ENCODE results near the gene PADI4. TPM values are rescaled to one million over a fixed set of nuclear protein-coding genes. Genes with fewer than 3 reads are reported as not detected.

PADI4 gene
- total and polyA plus RNA-seq, 2 of the 4 experiments (the other 2 are of a cell fraction), result not detected

DNA sequence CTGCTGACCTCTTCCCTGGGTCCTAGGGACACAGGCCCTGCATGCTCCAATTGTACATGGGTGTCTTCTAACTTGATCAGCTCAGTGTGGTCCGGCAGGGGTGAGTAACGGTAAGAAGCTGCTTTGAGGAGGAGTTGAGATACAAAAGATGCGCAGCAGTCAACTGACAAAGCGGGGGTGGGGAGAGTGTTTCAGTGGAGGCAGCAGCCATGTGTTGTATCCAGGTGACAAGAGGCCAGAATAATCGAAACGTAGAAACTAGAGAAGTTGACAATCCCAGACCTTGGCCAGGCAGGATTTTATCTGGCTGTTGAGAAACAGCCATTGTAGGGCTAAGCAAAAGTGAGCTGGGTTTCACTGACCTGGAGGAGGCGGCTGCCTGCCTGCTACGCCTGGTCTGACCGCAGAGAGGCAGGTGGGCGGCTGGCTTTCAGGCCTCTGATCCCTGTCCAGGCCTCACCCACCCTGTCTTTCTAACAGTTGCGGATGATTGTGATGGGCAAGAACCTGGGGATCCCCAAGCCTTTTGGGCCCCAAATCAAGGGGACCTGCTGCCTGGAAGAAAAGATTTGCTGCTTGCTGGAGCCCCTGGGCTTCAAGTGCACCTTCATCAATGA is 92.8 kb downstream of the PADI4 start:
- intact Hi-C loops (cut with micrococcal nuclease), result no loop called here
- Histone ChIP-seq H3K79me1 (ENCODE audit: low read depth in 1 of 2, low read length in 2 of 2) (no peaks in the 10 kb centered on the region), H3K9me1 (ENCODE audit: insufficient read depth, low read length) (no peaks in the 10 kb centered on the region; the same call in 1 of the 2 replicates), H3K9me3 (ENCODE audit: control insufficient read depth, insufficient read depth, low read length) (no peaks in the 10 kb centered on the region), H3K4me3 (ENCODE audit: insufficient read depth, low read depth, low read length) (no peak overlapping the region), H3K56ac (ENCODE audit: extremely low read depth, insufficient read depth, low read length) (no peak overlapping the region), H3K4me2 (ENCODE audit: low read depth, low read length) (no peak overlapping the region), H3K18ac (ENCODE audit: low read depth, low read length) (no peak overlapping the region), H2BK20ac (ENCODE audit: low read depth, low read length) (no peak overlapping the region), H3K23ac (ENCODE audit: low read depth, low read length) (no peak overlapping the region), H3K36me3 (ENCODE audit: control insufficient read depth, insufficient read depth, low read length) (no peaks in the 10 kb centered on the region), H3K27me3 (ENCODE audit: control insufficient read depth, insufficient read depth, low read length) (peaks cover 6% of the 10 kb centered on the region; the same call in 1 of the 2 replicates), H3K27ac (ENCODE audit: insufficient read depth, low read length) (no peak overlapping the region), H4K20me1 (ENCODE audit: insufficient read depth, low read length) (peaks cover 3% of the 10 kb centered on the region; the same call in 1 of the 2 replicates), H3K14ac (replicated peaks; ENCODE audit: low read depth, low read length) (no peak overlapping the region), H2AK9ac (replicated peaks; ENCODE audit: low read depth, low read length, poor library complexity) (no peak overlapping the region), H2AK5ac (ENCODE audit: low read depth, low read length) (no peak overlapping the region), H2BK120ac (ENCODE audit: low read depth, low read length) (no peak overlapping the region), H4K8ac (ENCODE audit: low read depth in 2 of 2, low read length in 2 of 2) (no peak overlapping the region), H4K91ac (ENCODE audit: insufficient read depth, low read depth, low read length) (no peak overlapping the region), H2BK15ac (ENCODE audit: low read depth, low read length) (no peak overlapping the region), H3K4me1 (ENCODE audit: control insufficient read depth, insufficient read depth, low read length) (peaks cover 2% of the 10 kb centered on the region; the same call in 1 of the 2 replicates), H2BK5ac (ENCODE audit: low read depth, low read length, poor library complexity, severe bottlenecking) (no peak overlapping the region), H3K9ac (ENCODE audit: low read depth, low read length) (no peak overlapping the region), H3K4ac (ENCODE audit: low read depth, low read length) (no peak overlapping the region), H4K5ac (ENCODE audit: low read depth, low read length) (no peak overlapping the region), H2AFZ (replicated peaks; ENCODE audit: low read length, poor library complexity) (no peak overlapping the region)
- 68% methylated on average over 8 of the region's 11 CpGs; no CpG with 5 or more reads in 1 of the 2 experiments for WGBS, 2 experiments (ENCODE audit: extremely low coverage in 2 of 2, insufficient read length in 1 of 2)
- DNase-seq (no peak), ATAC-seq (ENCODE audit: low read depth) (no peak)
- POLR2A ChIA-PET (ENCODE audit: unreplicated experiment), result no interaction called here
- dilution Hi-C loops (cut with HindIII; ENCODE audit: low sequenced_read_pairs, unreplicated experiment), result no loop called here
- in situ Hi-C loops (cut with MboI; ENCODE audit: low sequenced_read_pairs), result no loop called here
- TF ChIP-seq SMC3 (IDR thresholded peaks at IDR 0.05; ENCODE audit: low read depth, low read length), result no peak
- no peak for TF ChIP-seq RCOR1 (IDR thresholded peaks at IDR 0.05; ENCODE audit: insufficient replicate concordance, low read length)
- TF ChIP-seq, protein P1, sequence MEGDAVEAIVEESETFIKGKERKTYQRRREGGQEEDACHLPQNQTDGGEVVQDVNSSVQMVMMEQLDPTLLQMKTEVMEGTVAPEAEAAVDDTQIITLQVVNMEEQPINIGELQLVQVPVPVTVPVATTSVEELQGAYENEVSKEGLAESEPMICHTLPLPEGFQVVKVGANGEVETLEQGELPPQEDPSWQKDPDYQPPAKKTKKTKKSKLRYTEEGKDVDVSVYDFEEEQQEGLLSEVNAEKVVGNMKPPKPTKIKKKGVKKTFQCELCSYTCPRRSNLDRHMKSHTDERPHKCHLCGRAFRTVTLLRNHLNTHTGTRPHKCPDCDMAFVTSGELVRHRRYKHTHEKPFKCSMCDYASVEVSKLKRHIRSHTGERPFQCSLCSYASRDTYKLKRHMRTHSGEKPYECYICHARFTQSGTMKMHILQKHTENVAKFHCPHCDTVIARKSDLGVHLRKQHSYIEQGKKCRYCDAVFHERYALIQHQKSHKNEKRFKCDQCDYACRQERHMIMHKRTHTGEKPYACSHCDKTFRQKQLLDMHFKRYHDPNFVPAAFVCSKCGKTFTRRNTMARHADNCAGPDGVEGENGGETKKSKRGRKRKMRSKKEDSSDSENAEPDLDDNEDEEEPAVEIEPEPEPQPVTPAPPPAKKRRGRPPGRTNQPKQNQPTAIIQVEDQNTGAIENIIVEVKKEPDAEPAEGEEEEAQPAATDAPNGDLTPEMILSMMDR (conservative IDR thresholded peaks at IDR 0.05; ENCODE audit: low read depth, low read length), result no peak
- TF ChIP-seq, protein P2, sequence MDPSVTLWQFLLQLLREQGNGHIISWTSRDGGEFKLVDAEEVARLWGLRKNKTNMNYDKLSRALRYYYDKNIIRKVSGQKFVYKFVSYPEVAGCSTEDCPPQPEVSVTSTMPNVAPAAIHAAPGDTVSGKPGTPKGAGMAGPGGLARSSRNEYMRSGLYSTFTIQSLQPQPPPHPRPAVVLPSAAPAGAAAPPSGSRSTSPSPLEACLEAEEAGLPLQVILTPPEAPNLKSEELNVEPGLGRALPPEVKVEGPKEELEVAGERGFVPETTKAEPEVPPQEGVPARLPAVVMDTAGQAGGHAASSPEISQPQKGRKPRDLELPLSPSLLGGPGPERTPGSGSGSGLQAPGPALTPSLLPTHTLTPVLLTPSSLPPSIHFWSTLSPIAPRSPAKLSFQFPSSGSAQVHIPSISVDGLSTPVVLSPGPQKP (IDR thresholded peaks at IDR 0.05; ENCODE audit: borderline replicate concordance, low read depth, low read length), result no peak
- no peak for TF ChIP-seq BHLHE40 (IDR thresholded peaks at IDR 0.05; ENCODE audit: low read depth, low read length)
- TF ChIP-seq RFX5 (IDR thresholded peaks at IDR 0.05; ENCODE audit: low read depth, low read length), result no peak
- TF ChIP-seq MAZ (IDR thresholded peaks at IDR 0.05; ENCODE audit: borderline replicate concordance, low read depth, low read length), result no peak
- no peak for TF ChIP-seq FOS (IDR thresholded peaks at IDR 0.05; ENCODE audit: low read depth, low read length)
- TF ChIP-seq, protein P3, sequence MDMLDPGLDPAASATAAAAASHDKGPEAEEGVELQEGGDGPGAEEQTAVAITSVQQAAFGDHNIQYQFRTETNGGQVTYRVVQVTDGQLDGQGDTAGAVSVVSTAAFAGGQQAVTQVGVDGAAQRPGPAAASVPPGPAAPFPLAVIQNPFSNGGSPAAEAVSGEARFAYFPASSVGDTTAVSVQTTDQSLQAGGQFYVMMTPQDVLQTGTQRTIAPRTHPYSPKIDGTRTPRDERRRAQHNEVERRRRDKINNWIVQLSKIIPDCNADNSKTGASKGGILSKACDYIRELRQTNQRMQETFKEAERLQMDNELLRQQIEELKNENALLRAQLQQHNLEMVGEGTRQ (IDR thresholded peaks at IDR 0.05; ENCODE audit: low read depth, low read length), result no peak
- TF ChIP-seq MXI1 (IDR thresholded peaks at IDR 0.05; ENCODE audit: borderline replicate concordance, low read depth, low read length), result no peak
- TF ChIP-seq NFE2L2 (IDR thresholded peaks at IDR 0.05; ENCODE audit: low read depth, low read length), result no peak
- TF ChIP-seq CEBPB (IDR thresholded peaks at IDR 0.05; ENCODE audit: low read depth, low read length), result no peak
- no peak for TF ChIP-seq MAFK (IDR thresholded peaks at IDR 0.05; ENCODE audit: low read depth, low read length)
- TF ChIP-seq RAD21 (IDR thresholded peaks at IDR 0.05; ENCODE audit: low read length), result no peak
- CTCF ChIA-PET, result interaction anchor here (0.8 kb wide), 1 partner anchor 9 kb away, joined by 3 read pairs; no protein-coding TSS in a partner anchor
- no TSS peak for BruUV-seq (replicated peaks)

Measured in IMR-90 (cell line).